Thyroid gland (tissue), 4 donors: ENCODE results near the gene CEP57L1.
"Not testable (repeated sequence)": the region's sequence is repeated elsewhere in the genome, so short reads cannot be mapped to it uniquely, and the experiment has no call there.

Experiments
- POLR2A ChIP-seq, 2 donors: fragments of 450-650 bp; IDR thresholded peaks; one replicate each; pipeline ENCODE4 v1.6.1; 2017; ENCODE audit warnings: antibody characterized with exemption in 2 of 2, mild to moderate bottlenecking in 2 of 2, moderate library complexity in 1 of 2
- TF ChIP-seq, protein P1 (sequence below), 6 experiments: fragments of 200-600 bp in 3 of 6; fragments of 450-650 bp in 3 of 6; sonication (generic) in 3 of 6; IDR thresholded peaks; one replicate each; pipeline ENCODE4 v1.5.1; 2016 to 2019; ENCODE audit warnings: antibody characterized with exemption in 6 of 6, mild to moderate bottlenecking in 2 of 6, inconsistent platforms in 1 of 6, moderate library complexity in 1 of 6

DNA sequence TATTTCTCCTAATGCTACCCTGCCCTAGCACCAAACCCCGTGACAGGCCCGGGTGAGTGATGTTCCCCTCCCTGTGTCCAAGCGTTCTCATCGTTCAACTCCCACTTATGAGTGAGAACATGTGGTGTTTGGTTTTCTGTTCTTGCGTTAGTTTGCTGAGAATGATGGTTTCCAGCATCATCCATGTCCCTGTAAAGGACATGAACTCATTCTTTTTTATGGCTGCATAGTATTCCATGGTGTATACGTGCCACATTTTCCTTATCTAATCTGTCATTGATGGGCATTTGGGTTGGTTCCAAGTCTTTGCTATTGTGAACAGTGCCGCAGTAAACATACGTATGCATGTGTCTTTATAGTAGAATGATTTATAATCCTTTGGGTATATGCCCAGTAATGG, 14.4 kb downstream of the CEP57L1 start:
- TF ChIP-seq, protein P1, sequence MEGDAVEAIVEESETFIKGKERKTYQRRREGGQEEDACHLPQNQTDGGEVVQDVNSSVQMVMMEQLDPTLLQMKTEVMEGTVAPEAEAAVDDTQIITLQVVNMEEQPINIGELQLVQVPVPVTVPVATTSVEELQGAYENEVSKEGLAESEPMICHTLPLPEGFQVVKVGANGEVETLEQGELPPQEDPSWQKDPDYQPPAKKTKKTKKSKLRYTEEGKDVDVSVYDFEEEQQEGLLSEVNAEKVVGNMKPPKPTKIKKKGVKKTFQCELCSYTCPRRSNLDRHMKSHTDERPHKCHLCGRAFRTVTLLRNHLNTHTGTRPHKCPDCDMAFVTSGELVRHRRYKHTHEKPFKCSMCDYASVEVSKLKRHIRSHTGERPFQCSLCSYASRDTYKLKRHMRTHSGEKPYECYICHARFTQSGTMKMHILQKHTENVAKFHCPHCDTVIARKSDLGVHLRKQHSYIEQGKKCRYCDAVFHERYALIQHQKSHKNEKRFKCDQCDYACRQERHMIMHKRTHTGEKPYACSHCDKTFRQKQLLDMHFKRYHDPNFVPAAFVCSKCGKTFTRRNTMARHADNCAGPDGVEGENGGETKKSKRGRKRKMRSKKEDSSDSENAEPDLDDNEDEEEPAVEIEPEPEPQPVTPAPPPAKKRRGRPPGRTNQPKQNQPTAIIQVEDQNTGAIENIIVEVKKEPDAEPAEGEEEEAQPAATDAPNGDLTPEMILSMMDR (IDR thresholded peaks at IDR 0.05): not testable (repeated sequence)
- TF ChIP-seq POLR2A (IDR thresholded peaks at IDR 0.05): not testable (repeated sequence)
